ENCODE measurements around the gene SUGCT.

DNA sequence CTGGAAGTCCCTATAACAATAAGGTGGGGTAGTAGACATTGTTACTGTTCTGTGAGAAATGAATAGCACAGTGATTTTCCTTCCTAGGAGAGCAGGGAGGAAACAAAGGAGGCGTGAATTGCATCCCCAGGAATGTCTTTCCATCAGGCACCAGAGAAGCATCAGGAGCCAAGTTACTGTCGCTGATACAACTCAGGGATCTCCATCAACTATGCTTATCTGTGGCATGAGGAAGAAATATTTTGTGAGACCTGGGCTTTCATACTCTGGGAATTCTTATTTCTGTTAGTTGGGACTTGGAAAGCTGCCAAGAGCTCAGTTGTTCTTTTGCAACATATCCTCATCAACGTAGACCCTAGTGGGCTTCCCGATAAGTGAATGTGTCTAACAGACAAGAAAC, 622.3 kb downstream of the SUGCT start:
- TF ChIP-seq YY1 (IDR thresholded peaks at IDR 0.05; ENCODE audit: insufficient read depth, insufficient read length) (no peak), ZNF274 (IDR thresholded peaks at IDR 0.05; ENCODE audit: low read depth, low read length) (no peak)
